Caco-2 (cell line): ENCODE measurements around the gene MACROH2A2. TPM values are rescaled to one million over a fixed set of nuclear protein-coding genes. Genes with fewer than 3 reads are reported as not detected.

Experiments used
- BruUV-seq: library from RNA; stranded (reverse); fragments of 400-500 nt; replicated peaks from 2 replicates; lab custom pipeline; 2021; lab: Mats Ljungman, UMichigan
- CTCF ChIA-PET: fragments of 300-600 bp; sonication (Branson Sonifier 250); formaldehyde crosslinking; loops from one replicate; lab custom pipeline; 2022; ENCODE audit warnings: antibody characterized with exemption; lab: Charles Lee
- POLR2A ChIA-PET: fragments of 300-600 bp; sonication (Branson Sonifier 250); formaldehyde crosslinking; loops from one replicate; lab custom pipeline; 2022; ENCODE audit warnings: antibody characterized with exemption; lab: Charles Lee
- DNase-seq, 2 experiments: peaks; one replicate each; pipeline versions ENCODE4 v3.0.0 to v3.0.0-alpha.2; 2020 to 2022
- H3K27me3 ChIP-seq: replicated peaks from 2 replicates; pipeline ENCODE4 v1.6.0; 2011; ENCODE audit warnings: low read length; ENCODE audit not compliant: control insufficient read depth, insufficient read depth
- H3K36me3 ChIP-seq: 2 replicates; pipeline ENCODE4 v1.5.1; 2011; ENCODE audit warnings: low read length; ENCODE audit not compliant: control insufficient read depth, insufficient read depth
- H3K4me1 ChIP-seq: fragments of 250-450 bp; sonication (Bioruptor Pico); 2 replicates; pipeline ENCODE4 v1.5.1; 2020; ENCODE audit warnings: mild to moderate bottlenecking
- H3K4me3 ChIP-seq: 2 replicates; pipeline ENCODE4 v1.5.1; 2011; ENCODE audit warnings: low read depth, mild to moderate bottlenecking, control low read depth, low read length
- H3K9me3 ChIP-seq: fragments of 250-450 bp; sonication (Bioruptor Pico); 2 replicates; pipeline ENCODE4 v1.5.1; 2020; ENCODE audit warnings: mild to moderate bottlenecking, moderate library complexity
- H3K27ac Mint-ChIP-seq: one replicate; pipeline ENCODE4 v1.8.0; 2022; ENCODE audit warnings: mixed read lengths; ENCODE audit not compliant: unreplicated experiment
- H3K27me3 Mint-ChIP-seq: one replicate; pipeline ENCODE4 v1.8.0; 2022; ENCODE audit warnings: mixed read lengths; ENCODE audit not compliant: insufficient read depth, unreplicated experiment
- H3K36me3 Mint-ChIP-seq: one replicate; pipeline ENCODE4 v1.8.0; 2022; ENCODE audit warnings: mild to moderate bottlenecking, mixed read lengths; ENCODE audit not compliant: insufficient read depth, unreplicated experiment
- H3K4me1 Mint-ChIP-seq: one replicate; pipeline ENCODE4 v1.8.0; 2022; ENCODE audit warnings: low read depth, mixed read lengths; ENCODE audit not compliant: unreplicated experiment
- H3K4me3 Mint-ChIP-seq: one replicate; pipeline ENCODE4 v1.8.0; 2022; ENCODE audit warnings: mild to moderate bottlenecking, moderate library complexity, mixed read lengths; ENCODE audit not compliant: unreplicated experiment
- H3K9me3 Mint-ChIP-seq: one replicate; pipeline ENCODE4 v1.8.0; 2022; ENCODE audit warnings: mixed read lengths; ENCODE audit not compliant: unreplicated experiment
- CTCF ChIP-seq, 2 experiments: fragments of 200-600 bp in 1 of 2; IDR thresholded peaks; 1 replicate in 1 of 2; 2 replicates in 1 of 2; pipeline versions ENCODE4 v1.5.1 to v1.8.0; 2011 to 2022; ENCODE audit warnings: antibody characterized with exemption in 1 of 2, control low read depth in 1 of 2, inconsistent platforms in 1 of 2, low read depth in 1 of 2, low read length in 1 of 2, mild to moderate bottlenecking in 1 of 2, moderate library complexity in 1 of 2; ENCODE audit not compliant: insufficient read depth in 1 of 2, severe bottlenecking in 1 of 2, unreplicated experiment in 1 of 2
- intact Hi-C: fragments of 100-400 bp; cut with micrococcal nuclease; formaldehyde crosslinking; loops from one replicate; pipeline ENCODE4 v1.10.0; 2022; ENCODE audit not compliant: unreplicated experiment
- total RNA-seq: library from RNA; stranded (reverse); gene quantifications from 2 replicates; pipeline ENCODE4 v1.2.3, GENCODE V29; 2022

The MACROH2A2 gene
- total RNA-seq, 1 experiment from 2014 or later, result 6.1 TPM

DNA sequence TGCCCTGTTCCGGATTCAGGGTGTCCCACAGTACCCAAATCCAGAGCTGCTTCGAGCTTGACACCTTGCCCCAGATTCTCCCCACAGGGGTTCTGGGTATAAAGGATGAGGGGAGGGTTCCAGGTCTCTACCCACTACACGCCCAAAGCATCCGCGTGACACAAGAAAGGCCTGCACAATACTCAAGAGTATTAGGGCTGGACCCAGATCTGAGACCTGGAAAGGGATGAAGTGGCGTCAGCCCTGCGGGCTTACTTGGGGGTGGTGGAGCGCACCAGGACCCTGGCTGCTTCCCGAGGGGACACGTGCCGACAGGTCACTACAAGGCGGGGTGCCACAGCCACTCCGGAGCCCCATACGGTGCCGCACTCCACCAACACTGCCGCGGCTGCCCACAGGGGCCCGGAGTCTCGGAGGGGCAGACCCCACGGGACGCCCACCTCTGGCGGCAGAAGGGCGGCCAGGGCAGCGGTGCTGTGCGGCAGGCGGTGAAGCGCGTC lies 92.6 kb downstream of the MACROH2A2 start:
- no peak for TF ChIP-seq CTCF (IDR thresholded peaks at IDR 0.05; ENCODE audit: insufficient read depth in 1 of 2, low read depth in 1 of 2, low read length in 1 of 2, severe bottlenecking in 1 of 2, unreplicated experiment in 1 of 2)
- H3K4me3 ChIP-seq, result peak overlapping the region; percentile 74
- no TSS peak for BruUV-seq
- Mint-ChIP-seq H3K9me3 (no peaks in the 10 kb centered on the region), H3K27me3 (no peaks in the 10 kb centered on the region), H3K27ac (peak overlapping the region; percentile 68), H3K4me3 (peak overlapping the region; percentile 98), H3K4me1 (peaks cover 8% of the 10 kb centered on the region), H3K36me3 (peaks cover 36% of the 10 kb centered on the region)
- peaks cover 15% of the 10 kb centered on the region; the same call in 1 of the 2 replicates for H3K4me1 ChIP-seq
- peak in 1 of 2 experiments; percentile 54 for DNase-seq
- no peaks in the 10 kb centered on the region for H3K27me3 ChIP-seq
- no peaks in the 10 kb centered on the region for H3K9me3 ChIP-seq
- POLR2A ChIA-PET, result interaction anchor here (0.6 to 2.4 kb wide), 9 partner anchors 10 to 1183 kb away, joined by 3 to 128 read pairs (median 17); partner anchors contain the start of genes PPA1 and SAR1A
- peaks cover 5% of the 10 kb centered on the region for H3K36me3 ChIP-seq
- CTCF ChIA-PET, result interaction anchor here (0.5 to 3.6 kb wide), 18 partner anchors 8 to 822 kb away, joined by 3 to 124 read pairs (median 16); partner anchors contain the start of genes EIF4EBP2 and SAR1A
- intact Hi-C loops, result no loop called here

DNA sequence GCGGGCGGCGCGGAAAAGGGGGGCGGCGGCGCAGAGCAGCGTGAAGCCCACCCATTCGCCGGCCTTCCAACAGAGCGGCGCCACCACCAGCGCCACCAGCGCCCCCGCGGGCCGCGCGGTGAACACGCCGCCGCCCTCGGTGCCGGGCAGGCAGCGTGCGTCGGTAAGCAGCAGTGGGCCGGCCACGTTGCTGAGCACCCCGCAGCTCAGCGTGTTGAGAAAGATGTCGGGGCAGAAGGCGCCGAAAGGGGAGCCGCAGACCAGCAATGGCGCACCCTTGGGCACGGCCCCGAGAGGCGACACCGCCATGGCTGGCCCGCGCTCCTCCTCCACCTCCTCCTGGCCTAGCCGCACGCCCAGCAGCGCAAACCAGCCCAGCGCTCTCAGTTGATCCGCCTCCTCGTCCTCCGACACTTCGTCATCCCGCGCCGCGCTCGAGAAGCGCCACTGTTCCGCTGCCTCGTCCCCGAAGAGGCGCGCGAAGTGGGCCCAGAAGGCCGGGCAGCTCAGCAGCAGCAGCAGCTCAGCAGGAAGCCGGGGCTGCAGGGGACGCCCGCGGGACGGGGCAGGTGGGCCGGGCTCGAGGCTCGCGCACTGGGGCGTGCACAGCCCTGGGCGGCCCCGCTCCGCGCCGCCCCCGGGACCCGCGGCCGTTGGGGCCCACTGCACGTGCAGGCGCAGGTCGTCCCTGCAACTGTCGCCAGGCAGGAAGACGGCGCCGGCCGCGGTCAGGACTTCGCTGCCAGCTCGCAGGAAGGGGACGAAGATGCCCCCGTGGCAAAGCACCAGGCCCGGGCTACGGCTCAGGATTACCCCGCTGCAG lies 93.2 kb downstream of the MACROH2A2 start:
- ChIA-PET CTCF (interaction anchor here (0.6 to 3.6 kb wide), 64 partner anchors 9 to 1493 kb away, joined by 3 to 124 read pairs (median 6); partner anchors contain the start of genes AIFM2, EIF4EBP2, MACROH2A2 and PPA1), POLR2A (interaction anchor here (0.6 to 2.4 kb wide), 50 partner anchors 8 to 1694 kb away, joined by 3 to 128 read pairs (median 5); partner anchors contain the start of genes AIFM2, EIF4EBP2, PPA1 and SAR1A)
- H3K9me3 Mint-ChIP-seq, result no peaks in the 10 kb centered on the region
- no TSS peak for BruUV-seq
- Histone ChIP-seq H3K4me3 (peak overlapping the region; percentile 74), H3K4me1 (peaks cover 15% of the 10 kb centered on the region; the same call in 1 of the 2 replicates), H3K9me3 (no peaks in the 10 kb centered on the region), H3K36me3 (peaks cover 5% of the 10 kb centered on the region), H3K27me3 (no peaks in the 10 kb centered on the region)
- TF ChIP-seq CTCF (IDR thresholded peaks at IDR 0.05; ENCODE audit: insufficient read depth in 1 of 2, low read depth in 1 of 2, low read length in 1 of 2, severe bottlenecking in 1 of 2, unreplicated experiment in 1 of 2), result peak; percentile 76 to 91
- intact Hi-C loops, result loop anchor here (1.0 to 2.0 kb wide), 8 partner anchors 14 to 237 kb away; partner anchors contain the start of genes AIFM2, LRRC20 and SAR1A
- peak; percentile 74 to 88 for DNase-seq
- no peaks in the 10 kb centered on the region for H3K27me3 Mint-ChIP-seq
- H3K27ac Mint-ChIP-seq, result peak overlapping the region; percentile 68
- peaks cover 8% of the 10 kb centered on the region for H3K4me1 Mint-ChIP-seq
- H3K36me3 Mint-ChIP-seq, result peaks cover 43% of the 10 kb centered on the region
- H3K4me3 Mint-ChIP-seq, result peak overlapping the region; percentile 98
